DND-41 (cell line): ENCODE results near the gene C11orf58.
A peak's percentile ranks its signal among the peaks of the same experiment; 100 is the strongest.

ENCODE experiments used
- ATAC-seq: fragments of 200-7000 bp; cut with Tn5 transposase; 3 replicates; pipeline ENCODE4 v1.9.1; 2021; ENCODE audit warnings: low read depth; ENCODE audit not compliant: insufficient read depth
- DNase-seq: peaks from one replicate; pipeline ENCODE4 v3.0.0-alpha.2; 2020
- H2AFZ ChIP-seq: 2 replicates; pipeline ENCODE4 v1.6.0; 2012; ENCODE audit warnings: low read depth, low read length
- H3K27ac ChIP-seq: 2 replicates; pipeline ENCODE4 v1.5.1; 2012; ENCODE audit warnings: low read length, inconsistent platforms
- H3K27me3 ChIP-seq: fragments of 200-600 bp; sonication (generic); 2 replicates; pipeline ENCODE4 v1.6.0; 2012; ENCODE audit warnings: low read length, mild to moderate bottlenecking, inconsistent platforms; ENCODE audit not compliant: insufficient read depth, poor library complexity
- H3K36me3 ChIP-seq: 2 replicates; pipeline ENCODE4 v1.5.1; 2012; ENCODE audit warnings: low read length, inconsistent platforms; ENCODE audit not compliant: insufficient read depth
- H3K4me1 ChIP-seq: 2 replicates; pipeline ENCODE4 v1.5.1; 2012; ENCODE audit warnings: mild to moderate bottlenecking, low read length; ENCODE audit not compliant: insufficient read depth
- H3K4me2 ChIP-seq: 2 replicates; pipeline ENCODE4 v1.6.0; 2012; ENCODE audit warnings: mild to moderate bottlenecking, moderate library complexity, low read length, inconsistent platforms; ENCODE audit not compliant: insufficient read depth
- H3K4me3 ChIP-seq, 2 experiments: fragments of 200-600 bp in 1 of 2; shearing (Covaris generic) in 1 of 2; 2 replicates each; pipeline ENCODE4 v1.5.1; 2012 to 2016; ENCODE audit warnings: inconsistent platforms in 2 of 2, low read length in 2 of 2, mild to moderate bottlenecking in 2 of 2, low read depth in 1 of 2, moderate library complexity in 1 of 2
- H3K79me2 ChIP-seq: 2 replicates; pipeline ENCODE4 v1.6.0; 2012; ENCODE audit warnings: low read length, inconsistent platforms; ENCODE audit not compliant: insufficient read depth
- H3K9ac ChIP-seq: 2 replicates; pipeline ENCODE4 v1.6.0; 2012; ENCODE audit warnings: low read depth, mild to moderate bottlenecking, inconsistent platforms, low read length, moderate library complexity
- H3K9me3 ChIP-seq: 2 replicates; pipeline ENCODE4 v1.5.1; 2012; ENCODE audit warnings: low read length, moderate library complexity, mild to moderate bottlenecking, inconsistent platforms; ENCODE audit not compliant: insufficient read depth, severe bottlenecking
- H4K20me1 ChIP-seq: 2 replicates; pipeline ENCODE4 v1.6.0; 2012; ENCODE audit warnings: low read length; ENCODE audit not compliant: insufficient read depth
- EZH2 ChIP-seq: IDR thresholded peaks from 3 replicates; pipeline ENCODE4 v1.6.1; 2012; ENCODE audit warnings: borderline replicate concordance, low read depth, mild to moderate bottlenecking, moderate library complexity, low read length, inconsistent platforms; ENCODE audit not compliant: severe bottlenecking
- TF ChIP-seq, protein P1 (sequence below): IDR thresholded peaks from 2 replicates; pipeline ENCODE4 v1.5.1; 2012; ENCODE audit warnings: borderline replicate concordance, low read length, moderate library complexity, mild to moderate bottlenecking; ENCODE audit not compliant: poor library complexity, severe bottlenecking; ENCODE audit errors: extremely low read depth

C11orf58 gene

DNA sequence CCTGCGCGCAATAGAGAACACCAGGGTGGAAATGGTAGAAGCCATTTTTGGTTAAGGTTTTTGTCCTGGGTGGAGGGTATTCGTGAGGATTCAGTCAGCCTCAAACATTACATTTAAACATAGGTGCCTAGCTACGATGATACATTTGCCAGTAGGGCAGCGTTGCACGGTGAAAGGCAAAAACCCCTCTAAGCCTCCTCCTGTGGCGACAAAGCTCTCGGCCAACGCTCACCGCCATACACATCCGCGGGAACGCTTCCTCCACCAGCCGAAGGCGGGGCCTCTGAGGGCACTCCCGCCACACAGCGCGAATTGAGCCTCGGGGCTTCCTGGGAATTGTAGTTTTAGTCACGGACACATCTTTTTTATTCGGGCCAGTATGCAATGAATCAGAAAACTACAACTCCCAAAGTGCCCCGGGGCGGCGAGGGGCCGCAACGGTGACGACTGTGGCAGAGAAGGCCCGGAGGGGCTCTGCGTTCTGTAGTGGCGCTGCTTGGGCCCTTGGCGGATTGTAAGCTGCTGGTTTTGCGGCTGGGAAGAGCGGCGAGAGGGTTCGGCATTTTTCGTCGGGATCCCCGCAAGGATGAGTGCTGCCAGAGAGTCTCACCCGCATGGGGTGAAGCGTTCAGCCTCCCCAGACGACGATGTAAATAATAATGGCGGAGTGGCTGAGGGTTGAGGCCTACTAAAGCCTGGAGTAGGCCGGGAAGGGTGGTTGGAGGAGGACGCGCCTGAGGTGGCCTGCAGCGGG, at the start of gene C11orf58:
TSS of gene C11orf58 (plus strand) at position 455 of the 754 bp plus-strand sequence. CDS start at position 587, 132 bp downstream.
- H3K4me3 ChIP-seq = peak within 1 kb of the TSS; percentile 65 to 68
- no peaks in the 10 kb centered on the region for H3K9me3 ChIP-seq
- H3K79me2 ChIP-seq = peaks cover 54% of the 10 kb centered on the region
- ATAC-seq = peak; percentile 95
- peaks cover 42% of the 10 kb centered on the region for H3K4me1 ChIP-seq
- peaks cover 36% of the 10 kb centered on the region for H3K36me3 ChIP-seq
- DNase-seq = peak; percentile 97
- TF ChIP-seq, protein P1, sequence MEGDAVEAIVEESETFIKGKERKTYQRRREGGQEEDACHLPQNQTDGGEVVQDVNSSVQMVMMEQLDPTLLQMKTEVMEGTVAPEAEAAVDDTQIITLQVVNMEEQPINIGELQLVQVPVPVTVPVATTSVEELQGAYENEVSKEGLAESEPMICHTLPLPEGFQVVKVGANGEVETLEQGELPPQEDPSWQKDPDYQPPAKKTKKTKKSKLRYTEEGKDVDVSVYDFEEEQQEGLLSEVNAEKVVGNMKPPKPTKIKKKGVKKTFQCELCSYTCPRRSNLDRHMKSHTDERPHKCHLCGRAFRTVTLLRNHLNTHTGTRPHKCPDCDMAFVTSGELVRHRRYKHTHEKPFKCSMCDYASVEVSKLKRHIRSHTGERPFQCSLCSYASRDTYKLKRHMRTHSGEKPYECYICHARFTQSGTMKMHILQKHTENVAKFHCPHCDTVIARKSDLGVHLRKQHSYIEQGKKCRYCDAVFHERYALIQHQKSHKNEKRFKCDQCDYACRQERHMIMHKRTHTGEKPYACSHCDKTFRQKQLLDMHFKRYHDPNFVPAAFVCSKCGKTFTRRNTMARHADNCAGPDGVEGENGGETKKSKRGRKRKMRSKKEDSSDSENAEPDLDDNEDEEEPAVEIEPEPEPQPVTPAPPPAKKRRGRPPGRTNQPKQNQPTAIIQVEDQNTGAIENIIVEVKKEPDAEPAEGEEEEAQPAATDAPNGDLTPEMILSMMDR = no peak
- TF ChIP-seq EZH2 = no peak
- peak within 1 kb of the TSS; percentile 82 for H3K9ac ChIP-seq
- H4K20me1 ChIP-seq = peaks cover 34% of the 10 kb centered on the region
- H2AFZ ChIP-seq = peak within 1 kb of the TSS; percentile 93
- H3K27ac ChIP-seq = peak within 1 kb of the TSS; percentile 99
- H3K27me3 ChIP-seq = no peaks in the 10 kb centered on the region
- peak within 1 kb of the TSS; percentile 94 for H3K4me2 ChIP-seq

DNA sequence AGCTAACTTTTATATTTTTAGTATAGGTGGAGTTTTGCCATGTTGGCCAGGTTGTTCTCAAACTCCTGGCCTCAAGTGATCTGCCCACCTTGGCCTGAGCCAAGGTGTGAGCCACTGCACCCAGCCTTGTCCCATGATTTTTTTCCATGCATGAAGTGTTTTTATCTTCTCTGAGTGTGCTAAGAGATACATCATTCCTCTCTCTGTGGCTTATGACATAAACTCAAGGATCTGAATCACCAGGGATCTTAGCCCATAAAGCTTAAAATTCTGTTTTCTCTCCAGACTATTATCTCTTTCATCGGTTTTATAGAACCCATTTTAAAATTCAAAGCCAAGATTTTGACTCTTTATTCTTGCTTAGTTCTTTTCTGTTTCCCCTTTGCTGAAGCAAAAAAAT, 48.4 kb upstream of the C11orf58 start:
- Histone ChIP-seq H2AFZ (no peak overlapping the region), H4K20me1 (no peaks in the 10 kb centered on the region), H3K4me1 (no peaks in the 10 kb centered on the region), H3K27me3 (no peaks in the 10 kb centered on the region), H3K27ac (no peak overlapping the region), H3K36me3 (no peaks in the 10 kb centered on the region), H3K9ac (no peak overlapping the region), H3K4me2 (no peak overlapping the region), H3K9me3 (no peaks in the 10 kb centered on the region), H3K79me2 (no peaks in the 10 kb centered on the region), H3K4me3 (no peak overlapping the region)
- ATAC-seq = no peak
- no peak for DNase-seq
- TF ChIP-seq, protein P1 = no peak
- TF ChIP-seq EZH2 = no peak

DNA sequence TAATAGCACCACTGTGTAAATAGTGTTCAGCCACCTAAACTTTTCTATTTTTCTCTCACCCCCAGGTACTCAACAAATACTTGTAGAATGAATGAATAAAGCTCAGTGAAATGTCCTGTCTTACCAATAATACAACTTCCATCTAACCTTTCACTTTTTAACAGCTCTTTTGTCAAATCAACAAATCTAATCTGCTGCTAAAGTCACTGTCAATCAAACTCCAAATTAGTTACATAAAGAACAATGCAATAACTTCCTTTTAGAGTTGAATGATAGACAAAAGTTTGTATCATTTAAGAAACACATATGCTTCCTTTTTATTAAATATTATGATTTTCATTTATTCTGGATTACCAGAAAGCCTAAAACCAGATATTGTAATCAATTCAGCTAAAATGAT, 34.7 kb upstream of the C11orf58 start:
- no peak overlapping the region for H3K4me2 ChIP-seq
- H3K27ac ChIP-seq = no peak overlapping the region
- H3K9me3 ChIP-seq = no peaks in the 10 kb centered on the region
- no peak overlapping the region for H3K4me3 ChIP-seq
- no peaks in the 10 kb centered on the region for H3K79me2 ChIP-seq
- H4K20me1 ChIP-seq = no peaks in the 10 kb centered on the region
- H3K27me3 ChIP-seq = peaks cover 24% of the 10 kb centered on the region
- ATAC-seq = no peak
- no peak for TF ChIP-seq EZH2
- TF ChIP-seq, protein P1 = no peak
- DNase-seq = no peak
- H3K4me1 ChIP-seq = no peaks in the 10 kb centered on the region
- H2AFZ ChIP-seq = no peak overlapping the region
- H3K9ac ChIP-seq = no peak overlapping the region
- H3K36me3 ChIP-seq = no peaks in the 10 kb centered on the region
